ENCODE data around the gene TCERG1L. TPM values are rescaled to one million over a fixed set of nuclear protein-coding genes. Genes with fewer than 3 reads are reported as not detected.

Gene TCERG1L
- total RNA-seq, 6 experiments from 2014 or later: not detected

GRCh38 chr10:131099028-131099726 lies 212.3 kb downstream of the TCERG1L start:
- intact Hi-C loops (cut with DNase I): no loop called here
- H3K4me3 ChIP-seq: no peak overlapping the region
- H3K36me3 ChIP-seq: no peaks in the 10 kb centered on the region
- no peaks in the 10 kb centered on the region for H3K9me3 ChIP-seq
- DNase-seq (peak in 1 of 3 donors; percentile 7), ATAC-seq (no peak)
- 64% methylated on average over 10 of the region's 11 CpGs for WGBS (ENCODE audit: insufficient coverage, low coverage, low lambda C conversion rate, missing lambda C conversion rate)
- H3K27me3 ChIP-seq: no peaks in the 10 kb centered on the region
- TF ChIP-seq, protein P1, sequence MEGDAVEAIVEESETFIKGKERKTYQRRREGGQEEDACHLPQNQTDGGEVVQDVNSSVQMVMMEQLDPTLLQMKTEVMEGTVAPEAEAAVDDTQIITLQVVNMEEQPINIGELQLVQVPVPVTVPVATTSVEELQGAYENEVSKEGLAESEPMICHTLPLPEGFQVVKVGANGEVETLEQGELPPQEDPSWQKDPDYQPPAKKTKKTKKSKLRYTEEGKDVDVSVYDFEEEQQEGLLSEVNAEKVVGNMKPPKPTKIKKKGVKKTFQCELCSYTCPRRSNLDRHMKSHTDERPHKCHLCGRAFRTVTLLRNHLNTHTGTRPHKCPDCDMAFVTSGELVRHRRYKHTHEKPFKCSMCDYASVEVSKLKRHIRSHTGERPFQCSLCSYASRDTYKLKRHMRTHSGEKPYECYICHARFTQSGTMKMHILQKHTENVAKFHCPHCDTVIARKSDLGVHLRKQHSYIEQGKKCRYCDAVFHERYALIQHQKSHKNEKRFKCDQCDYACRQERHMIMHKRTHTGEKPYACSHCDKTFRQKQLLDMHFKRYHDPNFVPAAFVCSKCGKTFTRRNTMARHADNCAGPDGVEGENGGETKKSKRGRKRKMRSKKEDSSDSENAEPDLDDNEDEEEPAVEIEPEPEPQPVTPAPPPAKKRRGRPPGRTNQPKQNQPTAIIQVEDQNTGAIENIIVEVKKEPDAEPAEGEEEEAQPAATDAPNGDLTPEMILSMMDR (IDR thresholded peaks at IDR 0.05): no peak
- TF ChIP-seq POLR2A (IDR thresholded peaks at IDR 0.05): no peak
- no peak overlapping the region for H3K27ac ChIP-seq
- H3K4me1 ChIP-seq: no peaks in the 10 kb centered on the region

DNA sequence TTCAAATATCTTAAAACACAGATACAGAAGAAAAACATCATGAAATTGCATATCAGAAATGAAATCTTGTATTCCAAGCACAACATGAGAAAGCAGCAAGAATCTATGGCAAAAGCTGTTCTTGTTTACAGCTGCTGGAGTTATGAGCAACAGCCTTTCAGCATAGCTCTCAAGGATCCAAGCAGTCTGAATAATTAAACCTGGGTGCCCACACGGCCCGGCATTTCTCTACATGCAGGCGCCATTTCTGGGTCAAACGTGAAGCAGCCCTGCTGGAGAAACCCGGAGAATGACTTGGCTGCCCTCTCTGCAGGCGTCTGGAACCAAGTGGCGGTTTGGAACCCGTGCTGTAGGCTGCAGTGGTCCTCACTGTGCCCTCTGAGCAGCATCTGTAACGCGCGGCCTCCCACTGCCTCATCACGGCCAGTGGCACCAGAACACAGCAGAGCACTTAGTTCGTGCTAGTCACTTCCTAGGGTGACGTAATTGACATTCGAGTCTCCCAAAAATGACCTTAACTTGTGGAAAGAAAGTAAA lies 213.0 kb downstream of the TCERG1L start:
- H3K27ac ChIP-seq: no peak overlapping the region
- H3K36me3 ChIP-seq: no peaks in the 10 kb centered on the region
- H3K4me1 ChIP-seq: no peaks in the 10 kb centered on the region
- TF ChIP-seq, protein P1 (IDR thresholded peaks at IDR 0.05): no peak
- no peak for TF ChIP-seq POLR2A (IDR thresholded peaks at IDR 0.05)
- no peak for ATAC-seq
- H3K9me3 ChIP-seq: no peaks in the 10 kb centered on the region
- no peak overlapping the region for H3K4me3 ChIP-seq
- WGBS (ENCODE audit: insufficient coverage, low coverage, low lambda C conversion rate, missing lambda C conversion rate): 72% methylated on average over 4 of the region's 15 CpGs
- no peaks in the 10 kb centered on the region for H3K27me3 ChIP-seq
- intact Hi-C loops (cut with DNase I): no loop called here
- no peak for DNase-seq

DNA sequence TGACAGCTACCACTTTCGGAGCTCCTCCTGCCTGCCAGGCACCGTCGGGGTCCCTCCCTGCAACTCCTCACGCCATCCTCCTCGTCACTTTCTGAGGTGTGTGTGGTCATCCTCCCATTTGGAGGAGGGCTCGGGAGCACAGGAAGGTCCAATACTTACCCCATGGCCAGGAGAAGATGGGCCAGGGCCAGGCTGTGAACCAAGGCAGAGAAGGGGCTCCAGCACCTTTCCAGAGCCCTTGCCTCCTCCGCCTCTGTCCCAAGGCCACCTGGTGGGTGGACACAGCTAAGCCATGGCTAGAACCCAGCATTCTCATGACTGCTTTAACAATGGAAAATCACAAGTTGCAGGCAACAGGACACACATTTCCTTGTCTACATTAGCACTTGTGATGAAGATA lies 215.5 kb downstream of the TCERG1L start:
- ATAC-seq (no peak), DNase-seq (no peak)
- no peak for TF ChIP-seq POLR2A (IDR thresholded peaks at IDR 0.05)
- TF ChIP-seq, protein P1 (IDR thresholded peaks at IDR 0.05): no peak
- Histone ChIP-seq H3K4me1 (no peaks in the 10 kb centered on the region), H3K27ac (no peak overlapping the region), H3K9me3 (no peaks in the 10 kb centered on the region), H3K27me3 (no peaks in the 10 kb centered on the region), H3K36me3 (no peaks in the 10 kb centered on the region), H3K4me3 (no peak overlapping the region)
- intact Hi-C loops (cut with DNase I): no loop called here
- WGBS (ENCODE audit: insufficient coverage, low coverage, low lambda C conversion rate, missing lambda C conversion rate): 78% methylated on average over 7 of the region's 7 CpGs

- no peaks in the 10 kb centered on the region for H3K27me3 ChIP-seq
- WGBS (ENCODE audit: insufficient coverage, low coverage, low lambda C conversion rate, missing lambda C conversion rate): 65% methylated on average over 10 of the region's 12 CpGs
- H3K9me3 ChIP-seq: no peaks in the 10 kb centered on the region
- intact Hi-C loops (cut with DNase I): no loop called here
- no peak for DNase-seq
- peak in 1 of 4 donors; percentile 12 for ATAC-seq
- TF ChIP-seq, protein P1 (IDR thresholded peaks at IDR 0.05): no peak
- TF ChIP-seq POLR2A (IDR thresholded peaks at IDR 0.05): no peak
- no peaks in the 10 kb centered on the region for H3K4me1 ChIP-seq
- no peak overlapping the region for H3K27ac ChIP-seq
- no peak overlapping the region for H3K4me3 ChIP-seq
- no peaks in the 10 kb centered on the region for H3K36me3 ChIP-seq
Measured at GRCh38 chr10:131095313-131095580, 216.3 kb downstream of the TCERG1L start.
